Activated CD8-positive, alpha-beta memory T cell treated with anti-CD3 and anti-CD28 coated beads for 1 hour (primary cell): ENCODE data around the gene HIF1A.

Experiments used
- DNase-seq, 2 donors: peaks; one replicate each; pipeline ENCODE4 v3.0.0-alpha.2; 2020; ENCODE audit warnings: low read depth in 1 of 2; ENCODE audit errors: extremely low read depth in 1 of 2

Gene HIF1A

GRCh38 chr14:61672796-61673195, 22.5 kb upstream of the HIF1A start:
- no peak for DNase-seq

GRCh38 chr14:61673305-61673704, 22.0 kb upstream of the HIF1A start:
- no peak for DNase-seq

GRCh38 chr14:61675291-61675690, 20.0 kb upstream of the HIF1A start:
- no peak for DNase-seq

- DNase-seq: no peak
Measured at GRCh38 chr14:61677479-61677878, 17.8 kb upstream of the HIF1A start.

- no peak for DNase-seq
Measured at GRCh38 chr14:61678975-61679374, 16.3 kb upstream of the HIF1A start.

GRCh38 chr14:61681413-61681812, 13.9 kb upstream of the HIF1A start:
- no peak for DNase-seq

GRCh38 chr14:61683108-61683507, 12.2 kb upstream of the HIF1A start:
- DNase-seq: no peak

GRCh38 chr14:61690039-61690438, 5.3 kb upstream of the HIF1A start:
- no peak for DNase-seq

GRCh38 chr14:61690982-61691381, 4.3 kb upstream of the HIF1A start:
- no peak for DNase-seq

- DNase-seq: no peak
Measured at GRCh38 chr14:61691495-61691894, 3.8 kb upstream of the HIF1A start.

GRCh38 chr14:61694039-61694438, 1.3 kb upstream of the HIF1A start:
- no peak for DNase-seq

GRCh38 chr14:61695695-61696527, 598 bp downstream of the HIF1A start:
- peak in 1 of 2 donors; percentile 27 for DNase-seq

GRCh38 chr14:61696753-61697318, 1.5 kb downstream of the HIF1A start:
- DNase-seq: no peak

- no peak for DNase-seq
Measured at GRCh38 chr14:61698206-61698980, 3.1 kb downstream of the HIF1A start.

- DNase-seq: no peak
Measured at GRCh38 chr14:61699027-61699426, 3.7 kb downstream of the HIF1A start.

GRCh38 chr14:61700104-61700886, 5.0 kb downstream of the HIF1A start:
- DNase-seq: no peak

- no peak for DNase-seq
Measured at GRCh38 chr14:61701946-61702345, 6.6 kb downstream of the HIF1A start.

GRCh38 chr14:61703342-61704129, 8.2 kb downstream of the HIF1A start:
- DNase-seq: no peak

GRCh38 chr14:61704554-61704953, 9.2 kb downstream of the HIF1A start:
- DNase-seq: no peak

GRCh38 chr14:61705017-61705416, 9.7 kb downstream of the HIF1A start:
- no peak for DNase-seq
